NCI-H2029 treated with DMSO at 0.1 percent for 48 hours (cell line): Measurements from ENCODE around the gene PARP15.
"Not testable (repeated sequence)": the region's sequence is repeated elsewhere in the genome, so short reads cannot be mapped to it uniquely, and the experiment has no call there.

ENCODE experiments used
- DNase-seq: peaks from one replicate; lab custom pipeline; 2025; lab: John Stamatoyannopoulos, UW

Gene PARP15

DNA sequence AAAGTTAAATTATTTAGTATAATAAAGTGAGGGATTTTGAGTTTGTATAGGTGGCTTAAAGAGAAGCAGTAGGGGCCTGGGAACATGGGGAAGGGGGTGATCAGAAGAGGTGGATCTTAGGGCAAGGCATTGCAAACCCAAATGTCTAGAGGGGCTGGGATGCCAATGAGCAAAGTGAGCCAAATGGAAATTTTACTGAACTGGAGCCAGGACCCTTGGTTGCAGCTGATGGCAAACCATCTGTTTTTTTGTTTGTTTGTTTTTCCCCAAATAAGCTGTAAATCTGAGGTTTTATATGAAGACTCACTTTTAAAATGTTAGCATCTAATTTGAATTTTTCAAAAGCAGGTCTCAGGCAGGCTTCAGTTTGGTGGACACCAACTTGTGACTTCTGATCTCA, 88.4 kb downstream of the PARP15 start:
- DNase-seq, result no peak

- no peak for DNase-seq
Observed at GRCh38 chr3:122668930-122669730, 91.7 kb downstream of the PARP15 start.

- DNase-seq, result peak; percentile 11
Observed at GRCh38 chr3:122671553-122671952, 94.1 kb downstream of the PARP15 start.

GRCh38 chr3:122674339-122674738, 96.9 kb downstream of the PARP15 start:
- DNase-seq, result no peak

GRCh38 chr3:122676759-122677158, 99.3 kb downstream of the PARP15 start:
- DNase-seq, result no peak

DNA sequence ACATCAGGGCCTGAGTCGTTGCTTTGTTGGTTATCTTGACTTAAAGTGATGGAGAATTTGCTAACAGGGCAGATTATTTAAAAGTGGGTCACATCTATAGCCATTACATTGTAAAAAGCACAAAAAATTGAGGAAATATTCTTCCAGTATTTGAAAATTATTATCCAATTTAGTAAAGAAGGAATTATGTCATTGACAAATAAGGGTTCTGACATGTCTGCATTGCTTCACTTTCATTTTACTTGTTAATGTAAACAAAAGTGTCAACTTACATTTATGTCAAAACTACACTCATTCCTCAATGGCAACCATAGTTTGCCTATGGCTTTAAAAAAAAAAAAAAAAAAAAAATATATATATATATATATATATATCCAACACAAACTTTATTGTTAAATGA, 99.8 kb downstream of the PARP15 start:
- no peak for DNase-seq

GRCh38 chr3:122678506-122678905, 101.1 kb downstream of the PARP15 start:
- no peak for DNase-seq

- DNase-seq, result peak; percentile 73
Observed at GRCh38 chr3:122679085-122679881, 101.8 kb downstream of the PARP15 start.

DNA sequence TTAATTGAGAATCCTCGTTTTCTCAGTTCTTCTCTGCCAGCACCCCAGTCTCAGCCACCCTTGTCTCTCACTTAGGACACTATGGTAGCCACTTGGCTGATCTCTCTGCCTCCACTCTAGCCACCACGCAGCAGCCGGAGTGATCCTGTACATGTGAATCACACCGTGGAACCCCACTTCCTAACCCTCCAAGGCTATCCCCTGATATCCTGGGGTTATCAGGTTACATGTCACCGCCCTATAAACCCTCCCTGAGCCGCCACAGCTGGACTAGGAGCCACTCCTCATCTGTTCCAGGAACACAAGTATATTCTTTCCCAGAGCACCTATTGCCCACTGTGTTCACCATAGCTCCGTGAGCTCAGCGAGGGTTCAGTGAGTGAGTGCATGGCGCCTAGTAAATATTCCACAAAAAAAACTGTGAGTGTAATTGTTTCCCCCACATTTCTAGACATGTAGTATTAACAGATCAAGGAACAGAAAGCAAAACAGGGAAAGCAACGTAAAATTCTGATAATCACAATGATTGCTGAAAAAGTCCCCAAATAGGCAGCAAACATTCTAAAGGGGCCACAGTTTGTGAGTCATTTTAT, 102.5 kb downstream of the PARP15 start:
- DNase-seq, result peak; percentile 33

DNA sequence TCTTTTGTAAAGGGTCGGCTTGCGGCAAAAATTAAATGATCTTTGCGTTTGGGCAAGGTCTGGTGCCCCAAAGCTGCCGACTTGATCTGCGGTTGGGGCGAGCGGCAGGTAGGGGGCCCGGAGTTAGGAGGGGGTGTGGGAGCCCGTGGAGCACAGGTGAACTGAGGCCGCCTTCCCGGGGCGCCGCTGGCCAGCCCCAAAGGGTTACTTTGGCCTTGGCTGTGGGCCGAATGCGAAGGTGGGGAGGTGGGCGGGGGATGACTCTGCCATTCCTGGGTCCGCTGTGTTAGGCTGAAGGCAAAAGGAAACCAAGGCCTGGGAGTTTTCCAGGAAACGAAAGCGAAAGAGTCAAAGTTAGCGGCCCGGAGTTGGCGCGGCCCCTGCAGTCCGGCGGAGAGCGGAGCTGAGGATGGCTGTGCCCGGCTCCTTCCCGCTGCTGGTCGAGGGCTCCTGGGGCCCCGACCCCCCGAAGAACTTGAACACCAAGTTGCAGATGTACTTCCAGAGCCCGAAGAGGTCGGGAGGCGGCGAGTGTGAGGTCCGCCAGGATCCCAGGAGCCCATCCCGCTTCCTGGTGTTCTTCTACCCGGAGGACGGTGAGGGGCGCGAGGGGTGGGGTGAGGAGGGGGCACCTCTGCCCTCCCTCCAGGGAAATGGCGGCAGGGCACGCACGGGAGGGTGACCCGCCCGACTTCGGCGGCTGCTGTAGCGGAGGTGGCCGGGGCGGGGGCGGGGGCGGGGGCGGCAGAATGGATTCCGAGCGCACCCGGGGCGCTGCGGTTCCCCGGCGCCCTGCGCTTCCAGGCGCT, 103.2 kb downstream of the PARP15 start, which contains the start of gene PARP14:
Gene PARP14, plus strand, starts transcription at position 365 of the 809 bp plus-strand sequence. Its CDS starts 45 bp downstream, at position 410.
- DNase-seq, result peak; percentile 57

DNA sequence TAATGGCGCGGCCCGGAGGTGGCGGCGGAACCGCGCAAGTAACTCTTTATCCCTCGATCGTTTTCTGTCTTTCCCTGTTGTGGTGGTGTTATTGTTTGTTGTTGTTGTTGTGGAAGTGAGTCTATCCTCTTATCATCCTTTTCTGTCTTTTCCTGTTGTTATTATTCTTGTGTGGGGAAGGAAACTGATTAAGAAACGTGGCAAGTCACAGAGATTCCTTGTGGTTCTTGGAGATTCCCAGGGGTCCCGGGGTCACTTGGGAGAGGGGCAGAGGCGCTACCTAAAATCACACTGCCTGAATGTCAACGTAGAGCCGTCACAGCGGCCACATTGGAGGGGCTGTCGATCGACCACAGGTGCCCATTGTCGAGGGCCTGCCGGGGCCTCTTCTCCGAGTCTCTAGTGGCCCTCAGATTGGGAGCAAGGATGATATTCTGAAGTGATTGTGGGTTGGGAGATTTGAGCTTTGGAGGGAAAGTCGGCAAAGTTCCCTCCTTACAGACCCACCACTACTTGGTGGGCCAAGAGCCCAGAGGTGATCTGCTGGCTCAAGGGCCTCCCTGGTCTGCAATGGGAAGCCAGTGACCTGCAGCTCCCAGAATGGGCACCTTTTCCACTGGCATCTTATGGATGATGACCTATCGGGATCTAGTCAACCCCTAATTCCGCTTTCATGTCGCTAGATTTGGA, 104.0 kb downstream of the PARP15 start:
- no peak for DNase-seq

GRCh38 chr3:122681974-122682409, 104.5 kb downstream of the PARP15 start:
- no peak for DNase-seq

DNA sequence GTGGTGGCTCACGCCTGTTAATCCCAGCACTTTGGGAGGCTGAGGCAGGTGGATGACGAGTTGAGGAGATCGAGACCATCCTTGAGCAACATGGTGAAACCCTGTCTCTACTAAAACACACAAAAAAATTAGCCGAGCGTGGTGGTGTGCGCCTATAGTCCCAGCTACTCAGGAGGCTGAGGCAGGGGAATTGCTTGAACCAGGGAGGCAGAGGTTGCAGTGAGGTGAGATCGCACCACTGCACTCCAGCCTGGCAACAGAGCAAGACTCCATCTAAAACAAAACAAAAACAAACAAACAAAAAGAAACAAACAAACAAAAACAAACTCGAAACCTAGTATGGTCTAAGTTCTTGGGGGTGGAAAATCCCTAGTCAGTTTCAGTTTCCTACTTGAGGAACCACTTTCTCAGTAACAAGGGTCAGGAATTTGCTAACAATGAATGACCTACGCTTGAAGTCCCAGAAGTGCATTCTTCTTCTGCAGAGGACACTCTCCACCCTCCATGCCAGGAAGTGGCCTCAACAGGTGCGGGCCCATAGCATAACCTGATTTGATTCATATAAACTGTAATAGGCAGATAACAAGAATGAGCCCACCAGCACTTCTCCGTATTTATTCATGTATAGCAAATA, 105.4 kb downstream of the PARP15 start:
- not testable (repeated sequence) for DNase-seq

- DNase-seq, result no peak
Observed at GRCh38 chr3:122687298-122687697, 109.8 kb downstream of the PARP15 start.
